HCT116 (cell line): ENCODE measurements around the gene CNFN. TPM values are rescaled to one million over a fixed set of nuclear protein-coding genes. Genes with fewer than 3 reads are reported as not detected.

ENCODE experiments used
- ATAC-seq: fragments of 200-7000 bp; cut with Tn5 transposase; 2 replicates; pipeline ENCODE4 v1.9.1; 2020; ENCODE audit warnings: mild to moderate bottlenecking, moderate library complexity
- BruUV-seq: library from RNA; stranded (reverse); fragments of 400-500 nt; replicated peaks from 2 replicates; lab custom pipeline; 2021; lab: Mats Ljungman, UMichigan
- CTCF ChIA-PET: fragments of 300-600 bp; sonication (Branson Sonifier 250); formaldehyde crosslinking; loops from one replicate; lab custom pipeline; 2021; ENCODE audit warnings: antibody characterized with exemption; lab: Charles Lee
- POLR2A ChIA-PET: fragments of 300-600, 350-600 bp; sonication (Branson Sonifier 250); formaldehyde crosslinking; loops from one replicate; lab custom pipeline; 2021; ENCODE audit warnings: antibody characterized with exemption; lab: Charles Lee
- RAD21 ChIA-PET, 2 experiments: fragments of 300-600 bp; sonication (Branson Sonifier 250); formaldehyde crosslinking; loops; one replicate each; lab custom pipeline; 2023; ENCODE audit warnings: low total read pairs in 2 of 2; ENCODE audit not compliant: uncharacterized antibody in 2 of 2, unreplicated experiment in 2 of 2, low non-redundant PET in 1 of 2; lab: Charles Lee
- DNase-seq: peaks from one replicate; pipeline ENCODE4 v3.0.0-alpha.2; 2010; ENCODE audit warnings: low read depth, low spot score
- H2AFZ ChIP-seq: fragments of 200-600 bp; shearing (Covaris generic), sonication (generic); 2 replicates; pipeline ENCODE4 v1.6.1; 2017; ENCODE audit warnings: low read depth, mixed run types, mixed read lengths, antibody characterized with exemption, low read length; ENCODE audit not compliant: poor library complexity, severe bottlenecking
- H3K27ac ChIP-seq: 2 replicates; pipeline ENCODE4 v1.5.1; 2012; ENCODE audit warnings: low read depth, low read length
- H3K27me3 ChIP-seq: fragments of 200-600 bp; sonication (generic); 2 replicates; pipeline ENCODE4 v1.6.1; 2016; ENCODE audit warnings: mixed run types, low read length, mixed read lengths; ENCODE audit not compliant: insufficient read depth
- H3K36me3 ChIP-seq, 2 experiments: fragments of 200-500 bp in 1 of 2; fragments of 200-600 bp in 1 of 2; sonication (Bioruptor generic) in 1 of 2; sonication (generic) in 1 of 2; 2 replicates each; pipeline versions ENCODE4 v1.5.1 to v1.6.1; 2014 to 2016; ENCODE audit warnings: low read length in 2 of 2, inconsistent platforms in 1 of 2, mixed read lengths in 1 of 2, mixed run types in 1 of 2; ENCODE audit not compliant: insufficient read depth in 2 of 2, control insufficient read depth in 1 of 2
- H3K4me1 ChIP-seq, 2 experiments: fragments of 200-600 bp in 1 of 2; sonication (generic) in 1 of 2; 2 replicates each; pipeline versions ENCODE4 v1.5.1 to v1.6.1; 2012 to 2017; ENCODE audit warnings: low read length in 2 of 2, inconsistent platforms in 1 of 2, mild to moderate bottlenecking in 1 of 2, mixed read lengths in 1 of 2, mixed run types in 1 of 2, moderate library complexity in 1 of 2; ENCODE audit not compliant: insufficient read depth in 2 of 2, control insufficient read depth in 1 of 2
- H3K4me2 ChIP-seq: fragments of 200-600 bp; sonication (generic); 2 replicates; pipeline ENCODE4 v1.6.1; 2017; ENCODE audit warnings: mixed run types, low read length, mixed read lengths
- H3K4me3 ChIP-seq, 2 experiments: fragments of 200-600 bp in 1 of 2; sonication (generic) in 1 of 2; replicated peaks in 1 of 2; 2 replicates each; pipeline ENCODE4 v1.5.1; 2011 to 2016; ENCODE audit warnings: low read length in 2 of 2, control low read depth in 1 of 2, low read depth in 1 of 2, mild to moderate bottlenecking in 1 of 2, mixed read lengths in 1 of 2, mixed run types in 1 of 2
- H3K79me2 ChIP-seq: fragments of 200-600 bp; sonication (generic); 2 replicates; pipeline ENCODE4 v1.6.1; 2017; ENCODE audit warnings: mild to moderate bottlenecking, mixed run types, low read length, moderate library complexity, mixed read lengths; ENCODE audit not compliant: insufficient read depth
- H3K9ac ChIP-seq: fragments of 200-600 bp; sonication (generic); 2 replicates; pipeline ENCODE4 v1.6.1; 2016; ENCODE audit warnings: low read length, mixed read lengths
- H3K9me2 ChIP-seq: fragments of 200-600 bp; sonication (generic), shearing (Covaris generic); 2 replicates; pipeline ENCODE4 v1.6.1; 2017; ENCODE audit warnings: mixed run types, mild to moderate bottlenecking, moderate library complexity; ENCODE audit not compliant: insufficient read depth
- H3K9me3 ChIP-seq, 2 experiments: fragments of 200-500 bp in 1 of 2; fragments of 200-600 bp in 1 of 2; sonication (Bioruptor generic) in 1 of 2; sonication (generic) in 1 of 2; 2 replicates each; pipeline ENCODE4 v1.6.1; 2014 to 2017; ENCODE audit warnings: low read length in 2 of 2, mixed read lengths in 2 of 2, inconsistent platforms in 1 of 2, low read depth in 1 of 2, mild to moderate bottlenecking in 1 of 2, mixed run types in 1 of 2, moderate library complexity in 1 of 2; ENCODE audit not compliant: control insufficient read depth in 1 of 2, insufficient read depth in 1 of 2
- H4K20me1 ChIP-seq: fragments of 200-600 bp; sonication (generic), shearing (Covaris generic); 2 replicates; pipeline ENCODE4 v1.6.1; 2017; ENCODE audit warnings: mixed run types, mild to moderate bottlenecking, moderate library complexity; ENCODE audit not compliant: insufficient read depth
- ATF3 ChIP-seq: IDR thresholded peaks from 2 replicates; pipeline ENCODE4 v1.6.1; 2012
- CBX3 ChIP-seq: IDR thresholded peaks from 2 replicates; pipeline ENCODE4 v1.6.1; 2012; ENCODE audit warnings: low read depth
- EGR1 ChIP-seq: IDR thresholded peaks from 2 replicates; pipeline ENCODE4 v1.6.1; 2012; ENCODE audit warnings: low read depth
- EZH2 ChIP-seq: fragments of 200-600 bp; sonication (generic); IDR thresholded peaks from 2 replicates; pipeline ENCODE4 v1.6.1; 2017; ENCODE audit warnings: antibody characterized with exemption, mixed run types
- EZH2phosphoT487 ChIP-seq: fragments of 200-600 bp; IDR thresholded peaks from 2 replicates; pipeline ENCODE4 v1.6.1; 2018; ENCODE audit warnings: antibody characterized with exemption, borderline replicate concordance
- JUND ChIP-seq: IDR thresholded peaks from 2 replicates; pipeline ENCODE4 v1.6.1; 2012
- POLR2AphosphoS5 ChIP-seq: IDR thresholded peaks from 2 replicates; pipeline ENCODE4 v1.6.1; 2011; ENCODE audit warnings: mild to moderate bottlenecking, low read depth, low read length, moderate library complexity
- RAD21 ChIP-seq: IDR thresholded peaks from 2 replicates; pipeline ENCODE4 v1.6.1; 2012; ENCODE audit warnings: low read depth, mild to moderate bottlenecking
- TCF7L2 ChIP-seq: IDR thresholded peaks from 2 replicates; pipeline ENCODE4 v1.7.0; 2011; ENCODE audit warnings: borderline replicate concordance, inconsistent platforms; ENCODE audit not compliant: insufficient read depth, insufficient read length; ENCODE audit errors: extremely low read depth
- ZBTB33 ChIP-seq: IDR thresholded peaks from 2 replicates; pipeline ENCODE4 v1.6.1; 2011; ENCODE audit warnings: mild to moderate bottlenecking, low read length, moderate library complexity; ENCODE audit not compliant: insufficient replicate concordance; ENCODE audit errors: extremely low read depth
- ZFX ChIP-seq: fragments of 450-650 bp; IDR thresholded peaks from 2 replicates; pipeline ENCODE4 v1.6.1; 2017
- intact Hi-C: fragments of 100-400 bp; cut with micrococcal nuclease; formaldehyde crosslinking; loops from 2 replicates; pipeline ENCODE4 v1.10.0; 2022
- total RNA-seq: library from RNA; stranded (reverse); gene quantifications from one replicate; pipeline ENCODE4 v1.2.1, GENCODE V29; 2021; ENCODE audit not compliant: unreplicated experiment
- TF ChIP-seq, protein P1 (sequence below): IDR thresholded peaks from 2 replicates; pipeline ENCODE4 v1.6.1; 2012; ENCODE audit warnings: low read depth

Gene CNFN
- total RNA-seq, 1 experiment from 2014 or later: 13.9 TPM

DNA sequence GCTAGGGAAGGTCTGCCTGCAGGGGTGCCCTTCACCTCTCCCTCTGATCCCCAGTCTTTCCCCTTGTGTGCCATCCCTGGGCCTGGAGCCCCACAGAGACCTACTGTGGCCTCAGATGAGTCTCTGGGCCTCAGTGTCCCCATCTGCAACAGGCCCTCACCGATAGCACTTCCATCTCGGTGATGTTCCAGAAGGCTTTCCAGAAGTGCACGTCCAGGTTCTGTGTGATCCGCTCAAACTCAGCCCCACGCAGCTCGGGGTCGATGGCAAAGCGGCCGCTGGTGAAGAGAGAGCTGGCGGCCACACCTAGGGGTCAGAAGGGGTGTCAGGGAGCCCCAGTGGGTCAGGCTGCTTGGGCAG lies 17.7 kb upstream of the CNFN start:
- ATAC-seq (no peak), DNase-seq (no peak)
- Histone ChIP-seq H3K4me1 (peaks cover 14 to 21% of the 10 kb centered on the region in 2 experiments), H3K4me3 (no peak overlapping the region), H2AFZ (no peak overlapping the region), H3K9ac (no peak overlapping the region), H3K4me2 (no peak overlapping the region), H4K20me1 (no peaks in the 10 kb centered on the region), H3K36me3 (no peaks in the 10 kb centered on the region; a peak in 2 of 4 replicates), H3K27me3 (no peaks in the 10 kb centered on the region), H3K27ac (no peak overlapping the region), H3K79me2 (peaks cover 3% of the 10 kb centered on the region; the same call in 1 of the 2 replicates), H3K9me2 (no peaks in the 10 kb centered on the region), H3K9me3 (no peaks in the 10 kb centered on the region)
- CTCF ChIA-PET: no interaction called here
- POLR2A ChIA-PET: no interaction called here
- no TSS peak for BruUV-seq
- RAD21 ChIA-PET: no interaction called here
- TF ChIP-seq ZFX (no peak), JUND (no peak), CBX3 (no peak), EZH2 (no peak), POLR2AphosphoS5 (no peak), EGR1 (no peak), ATF3 (no peak), RAD21 (no peak), ZBTB33 (no peak), EZH2phosphoT487 (no peak), TCF7L2 (no peak)
- TF ChIP-seq, protein P1, sequence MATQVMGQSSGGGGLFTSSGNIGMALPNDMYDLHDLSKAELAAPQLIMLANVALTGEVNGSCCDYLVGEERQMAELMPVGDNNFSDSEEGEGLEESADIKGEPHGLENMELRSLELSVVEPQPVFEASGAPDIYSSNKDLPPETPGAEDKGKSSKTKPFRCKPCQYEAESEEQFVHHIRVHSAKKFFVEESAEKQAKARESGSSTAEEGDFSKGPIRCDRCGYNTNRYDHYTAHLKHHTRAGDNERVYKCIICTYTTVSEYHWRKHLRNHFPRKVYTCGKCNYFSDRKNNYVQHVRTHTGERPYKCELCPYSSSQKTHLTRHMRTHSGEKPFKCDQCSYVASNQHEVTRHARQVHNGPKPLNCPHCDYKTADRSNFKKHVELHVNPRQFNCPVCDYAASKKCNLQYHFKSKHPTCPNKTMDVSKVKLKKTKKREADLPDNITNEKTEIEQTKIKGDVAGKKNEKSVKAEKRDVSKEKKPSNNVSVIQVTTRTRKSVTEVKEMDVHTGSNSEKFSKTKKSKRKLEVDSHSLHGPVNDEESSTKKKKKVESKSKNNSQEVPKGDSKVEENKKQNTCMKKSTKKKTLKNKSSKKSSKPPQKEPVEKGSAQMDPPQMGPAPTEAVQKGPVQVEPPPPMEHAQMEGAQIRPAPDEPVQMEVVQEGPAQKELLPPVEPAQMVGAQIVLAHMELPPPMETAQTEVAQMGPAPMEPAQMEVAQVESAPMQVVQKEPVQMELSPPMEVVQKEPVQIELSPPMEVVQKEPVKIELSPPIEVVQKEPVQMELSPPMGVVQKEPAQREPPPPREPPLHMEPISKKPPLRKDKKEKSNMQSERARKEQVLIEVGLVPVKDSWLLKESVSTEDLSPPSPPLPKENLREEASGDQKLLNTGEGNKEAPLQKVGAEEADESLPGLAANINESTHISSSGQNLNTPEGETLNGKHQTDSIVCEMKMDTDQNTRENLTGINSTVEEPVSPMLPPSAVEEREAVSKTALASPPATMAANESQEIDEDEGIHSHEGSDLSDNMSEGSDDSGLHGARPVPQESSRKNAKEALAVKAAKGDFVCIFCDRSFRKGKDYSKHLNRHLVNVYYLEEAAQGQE: no peak
- intact Hi-C loops: no loop called here
